Hepatocyte (in vitro differentiated cells): Measurements from ENCODE around the gene MLLT1. TPM values are rescaled to one million over a fixed set of nuclear protein-coding genes. Genes with fewer than 3 reads are reported as not detected.
A peak's percentile ranks its signal among the peaks of the same experiment; 100 is the strongest.

ENCODE experiments used
- DNase-seq: peaks from one replicate; pipeline ENCODE4 v3.0.0-alpha.2; 2016; ENCODE audit warnings: low spot score
- H2AFZ ChIP-seq: fragments of 200-600 bp; sonication (generic); 2 replicates; pipeline ENCODE4 v1.6.0; 2016; ENCODE audit warnings: antibody characterized with exemption, mild to moderate bottlenecking
- H3K27ac ChIP-seq: fragments of 200-600 bp; sonication (generic); 2 replicates; pipeline ENCODE4 v1.5.1; 2016; ENCODE audit warnings: mild to moderate bottlenecking
- H3K27me3 ChIP-seq: fragments of 200-600 bp; sonication (generic); 2 replicates; pipeline ENCODE4 v1.6.1; 2016
- H3K36me3 ChIP-seq: fragments of 200-600 bp; sonication (generic); replicated peaks from 2 replicates; pipeline ENCODE4 v1.5.1; 2016; ENCODE audit warnings: low read depth; ENCODE audit not compliant: insufficient read depth
- H3K4me1 ChIP-seq: fragments of 200-600 bp; sonication (generic); 2 replicates; pipeline ENCODE4 v1.5.1; 2016; ENCODE audit warnings: mild to moderate bottlenecking, moderate library complexity; ENCODE audit not compliant: insufficient read depth
- H3K4me2 ChIP-seq: fragments of 200-600 bp; sonication (generic); 2 replicates; pipeline ENCODE4 v1.6.0; 2016
- H3K4me3 ChIP-seq: fragments of 200-600 bp; sonication (generic); 2 replicates; pipeline ENCODE4 v1.5.1; 2016; ENCODE audit warnings: mild to moderate bottlenecking
- H3K79me2 ChIP-seq: fragments of 200-600 bp; sonication (generic); 2 replicates; pipeline ENCODE4 v1.6.0; 2017; ENCODE audit warnings: mild to moderate bottlenecking
- H3K9me2 ChIP-seq: fragments of 200-600 bp; sonication (generic); replicated peaks from 2 replicates; pipeline ENCODE4 v1.6.0; 2017; ENCODE audit warnings: mild to moderate bottlenecking; ENCODE audit not compliant: insufficient read depth
- H3K9me3 ChIP-seq: fragments of 200-600 bp; sonication (generic); 2 replicates; pipeline ENCODE4 v1.5.1; 2016; ENCODE audit warnings: low read depth, mild to moderate bottlenecking
- H4K20me1 ChIP-seq: fragments of 200-600 bp; sonication (generic); 2 replicates; pipeline ENCODE4 v1.6.0; 2016; ENCODE audit warnings: mild to moderate bottlenecking; ENCODE audit not compliant: insufficient read depth, poor library complexity, severe bottlenecking
- CTCF ChIP-seq: fragments of 200-600 bp; sonication (generic); IDR thresholded peaks from 2 replicates; pipeline ENCODE4 v1.5.1; 2016; ENCODE audit warnings: antibody characterized with exemption, mild to moderate bottlenecking; ENCODE audit not compliant: poor library complexity
- EZH2 ChIP-seq: fragments of 200-600 bp; sonication (generic); IDR thresholded peaks from 2 replicates; pipeline ENCODE4 v1.6.1; 2016; ENCODE audit warnings: antibody characterized with exemption, mild to moderate bottlenecking, borderline replicate concordance
- EZH2phosphoT487 ChIP-seq: fragments of 200-600 bp; sonication (generic); IDR thresholded peaks from one replicate; pipeline ENCODE4 v1.6.1; 2018; ENCODE audit warnings: antibody characterized with exemption, mild to moderate bottlenecking, low read depth, moderate library complexity; ENCODE audit not compliant: unreplicated experiment, severe bottlenecking
- WGBS: methylation state at CpG from one replicate; pipeline ENCODE4 v1.1.6; 2016; ENCODE audit warnings: low lambda C conversion rate; ENCODE audit errors: missing lambda C conversion rate; 5-methylcytosine and 5-hydroxymethylcytosine counted together
- polyA plus RNA-seq: library from polyadenylated mRNA; unstranded; fragments of >200 nt; fragmentation: Nextera tagmentation; extraction: Ambion mirVana; gene quantifications from 2 replicates; pipeline ENCODE4 v1.2.1, GENCODE V29; 2016
- total RNA-seq: library from RNA; depleted of rRNA; stranded (reverse); fragments of >200 nt; gene quantifications from 2 replicates; pipeline ENCODE4 v1.2.3, GENCODE V29; 2014

MLLT1 gene
- total and polyA plus RNA-seq, 2 experiments from 2014 or later, result 17.2 to 23.3 TPM

- Histone ChIP-seq H3K9me3 (no peaks in the 10 kb centered on the region), H3K4me3 (no peak overlapping the region), H3K27me3 (no peaks in the 10 kb centered on the region), H3K4me1 (peaks cover 86% of the 10 kb centered on the region), H3K4me2 (peak overlapping the region; percentile 98), H3K79me2 (peaks cover 97% of the 10 kb centered on the region), H3K36me3 (no peaks in the 10 kb centered on the region), H4K20me1 (peaks cover 65% of the 10 kb centered on the region), H3K9me2 (no peaks in the 10 kb centered on the region), H3K27ac (peak overlapping the region; percentile 94), H2AFZ (no peak overlapping the region)
- no peak for DNase-seq
- no peak for TF ChIP-seq EZH2
- TF ChIP-seq CTCF, result no peak
- TF ChIP-seq EZH2phosphoT487, result no peak
- WGBS, result 94% methylated on average over 15 of the region's 15 CpGs
These were observed 5.0 kb downstream of the MLLT1 start for GRCh38 chr19:6274756-6275155.

GRCh38 chr19:6273701-6274601 is 5.8 kb downstream of the MLLT1 start:
- H4K20me1 ChIP-seq, result peaks cover 64% of the 10 kb centered on the region

GRCh38 chr19:6272913-6273600 is 6.7 kb downstream of the MLLT1 start:
- Histone ChIP-seq H3K36me3 (no peaks in the 10 kb centered on the region), H3K79me2 (peaks cover 100% of the 10 kb centered on the region), H3K4me2 (peak overlapping the region; percentile 98), H3K4me3 (no peak overlapping the region), H3K27me3 (no peaks in the 10 kb centered on the region), H3K9me2 (no peaks in the 10 kb centered on the region), H2AFZ (no peak overlapping the region), H3K4me1 (peaks cover 79% of the 10 kb centered on the region), H4K20me1 (peaks cover 60% of the 10 kb centered on the region), H3K27ac (peak overlapping the region; percentile 94), H3K9me3 (no peaks in the 10 kb centered on the region)
- DNase-seq, result no peak
- WGBS, result 83% methylated on average over 22 of the region's 22 CpGs
- TF ChIP-seq EZH2, result no peak
- no peak for TF ChIP-seq EZH2phosphoT487
- no peak for TF ChIP-seq CTCF

More at GRCh38 chr19:6273701-6274601, 5.8 kb downstream of the MLLT1 start:
- Histone ChIP-seq H3K4me2 (peak overlapping the region; percentile 98), H3K27ac (peak overlapping the region; percentile 94), H3K36me3 (no peaks in the 10 kb centered on the region), H3K79me2 (peaks cover 100% of the 10 kb centered on the region), H3K9me3 (no peaks in the 10 kb centered on the region), H3K4me1 (peaks cover 86% of the 10 kb centered on the region), H2AFZ (no peak overlapping the region), H3K27me3 (no peaks in the 10 kb centered on the region), H3K4me3 (no peak overlapping the region), H3K9me2 (no peaks in the 10 kb centered on the region)
- WGBS, result 56% methylated on average over 30 of the region's 30 CpGs
- DNase-seq, result peak; percentile 62
- TF ChIP-seq CTCF (no peak), EZH2phosphoT487 (no peak), EZH2 (no peak)
